ENCODE results near the gene IFT52.
A peak's percentile ranks its signal among the peaks of the same experiment; 100 is the strongest.
"Not testable (repeated sequence)": the region's sequence is repeated elsewhere in the genome, so short reads cannot be mapped to it uniquely, and the experiment has no call there.

IFT52 gene

DNA sequence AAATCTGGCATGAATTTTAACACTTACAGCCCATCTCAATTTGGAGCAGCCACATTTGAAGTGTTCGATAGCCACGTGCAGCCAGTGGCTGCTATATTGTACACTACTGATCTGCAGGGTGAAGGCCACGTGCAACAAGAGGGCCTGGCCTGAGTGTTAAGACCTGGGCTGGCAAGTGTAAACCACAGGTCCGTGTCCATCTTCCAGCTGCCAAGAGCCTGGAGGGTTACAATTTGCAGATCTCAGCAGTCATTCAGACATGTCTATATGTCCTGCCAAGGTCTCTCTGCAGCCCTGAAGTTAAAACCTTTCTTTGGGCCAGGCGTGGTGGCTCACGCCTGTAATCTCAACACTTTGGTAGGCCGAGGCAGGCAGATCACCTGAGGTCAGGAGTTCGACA, 17.8 kb upstream of the IFT52 start:
- in situ Hi-C loops (cut with HindIII; ENCODE audit: low pct_unique_long_range_greater_than_20kb, low sequenced_read_pairs), result no loop called here

GRCh38 chr20:43576108-43576507, 14.6 kb upstream of the IFT52 start:
- no peak for DNase-seq (ENCODE audit: low read depth in 1 of 2, low spot score in 1 of 2)
- in situ Hi-C loops (cut with HindIII; ENCODE audit: low pct_unique_long_range_greater_than_20kb, low sequenced_read_pairs), result no loop called here
- TF ChIP-seq JUND (IDR thresholded peaks at IDR 0.05; ENCODE audit: low read depth), result no peak

More for the DNA sequence above, 17.8 kb upstream of the IFT52 start:
- DNase-seq (ENCODE audit: low read depth in 1 of 2, low spot score in 1 of 2), result no peak
- TF ChIP-seq JUND (IDR thresholded peaks at IDR 0.05; ENCODE audit: low read depth), result no peak

DNA sequence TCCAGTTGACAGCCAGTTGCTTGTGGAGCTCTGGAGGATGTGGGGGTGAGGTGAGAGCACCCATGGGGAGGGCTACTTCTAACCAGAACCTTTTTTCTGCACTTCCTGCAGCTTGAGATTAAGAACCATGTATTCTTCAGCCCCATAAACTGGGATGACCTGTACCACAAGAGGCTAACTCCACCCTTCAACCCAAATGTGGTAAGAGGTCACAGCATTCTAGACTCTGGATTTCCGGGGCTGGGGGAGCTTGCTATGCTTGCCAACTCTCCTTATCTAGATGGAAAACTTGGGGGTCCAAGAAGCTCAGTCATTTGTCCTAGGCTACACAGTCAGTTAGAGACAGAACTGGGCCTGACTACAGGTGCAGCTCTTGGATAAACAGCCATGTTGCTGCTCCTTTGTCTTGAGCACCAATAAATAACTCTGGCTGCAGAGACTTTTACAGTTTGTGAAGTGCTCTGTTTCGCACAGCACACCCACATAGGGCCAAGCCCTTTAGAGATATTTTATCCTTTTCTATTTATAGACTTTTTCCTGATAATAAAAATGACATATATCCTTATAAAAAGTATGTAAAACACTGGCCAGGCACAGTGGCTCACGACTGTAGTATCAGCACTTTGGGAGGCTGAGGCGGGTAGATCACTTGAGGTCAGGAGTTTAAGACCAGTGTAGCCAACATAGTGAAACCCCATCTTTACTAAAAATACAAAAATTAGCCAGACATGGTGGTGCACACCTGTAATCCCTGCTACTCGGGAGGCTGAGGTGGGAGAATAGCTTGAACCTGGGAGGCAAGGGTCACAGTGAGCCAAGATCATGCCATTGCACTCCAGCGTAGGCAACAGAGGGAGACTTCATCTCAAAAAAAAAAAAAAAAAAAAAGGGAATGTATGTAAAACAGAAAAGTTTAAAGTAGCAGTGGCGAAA, 10.6 kb upstream of the IFT52 start:
- no peak for TF ChIP-seq JUND (IDR thresholded peaks at IDR 0.05; ENCODE audit: low read depth)
- in situ Hi-C loops (cut with HindIII; ENCODE audit: low pct_unique_long_range_greater_than_20kb, low sequenced_read_pairs), result no loop called here

GRCh38 chr20:43583133-43583864, 7.4 kb upstream of the IFT52 start:
- TF ChIP-seq JUND (IDR thresholded peaks at IDR 0.05; ENCODE audit: low read depth), result no peak
- in situ Hi-C loops (cut with HindIII; ENCODE audit: low pct_unique_long_range_greater_than_20kb, low sequenced_read_pairs), result no loop called here
- no peak for DNase-seq (ENCODE audit: low read depth in 1 of 2, low spot score in 1 of 2)

More for the DNA sequence above, 10.6 kb upstream of the IFT52 start:
- no peak for DNase-seq (ENCODE audit: low read depth in 1 of 2, low spot score in 1 of 2)

GRCh38 chr20:43583982-43584432, 6.7 kb upstream of the IFT52 start:
- DNase-seq (ENCODE audit: low read depth in 1 of 2, low spot score in 1 of 2), result no peak
- in situ Hi-C loops (cut with HindIII; ENCODE audit: low pct_unique_long_range_greater_than_20kb, low sequenced_read_pairs), result no loop called here
- TF ChIP-seq JUND (IDR thresholded peaks at IDR 0.05; ENCODE audit: low read depth), result no peak

GRCh38 chr20:43584448-43585136, 6.1 kb upstream of the IFT52 start:
- TF ChIP-seq JUND (IDR thresholded peaks at IDR 0.05; ENCODE audit: low read depth), result no peak
- peak in 1 of 2 experiments; percentile 71 for DNase-seq (ENCODE audit: low read depth in 1 of 2, low spot score in 1 of 2)
- in situ Hi-C loops (cut with HindIII; ENCODE audit: low pct_unique_long_range_greater_than_20kb, low sequenced_read_pairs), result no loop called here

- no peak for TF ChIP-seq JUND (IDR thresholded peaks at IDR 0.05; ENCODE audit: low read depth)
- DNase-seq (ENCODE audit: low read depth in 1 of 2, low spot score in 1 of 2), result no peak
- in situ Hi-C loops (cut with HindIII; ENCODE audit: low pct_unique_long_range_greater_than_20kb, low sequenced_read_pairs), result no loop called here
Measured at GRCh38 chr20:43586641-43587040, 4.1 kb upstream of the IFT52 start.

DNA sequence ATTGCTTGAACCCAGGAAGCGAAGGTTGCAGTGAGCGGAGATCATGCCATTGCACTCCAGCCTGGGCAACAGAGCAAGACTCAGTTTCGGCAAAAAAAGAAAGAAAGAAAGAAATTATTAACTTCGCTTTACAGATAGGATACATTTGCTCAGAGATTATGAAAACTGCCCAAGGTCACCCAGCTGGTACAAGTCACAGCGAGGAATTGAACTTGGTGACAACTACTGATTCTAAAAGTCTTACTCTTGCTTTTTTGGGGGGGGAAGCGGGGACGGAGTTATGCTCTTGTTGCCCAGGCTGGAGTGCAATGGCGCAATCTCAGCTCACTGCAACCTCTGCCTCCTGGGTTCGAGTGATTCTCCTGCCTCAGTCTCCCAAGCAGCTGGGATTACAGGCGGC, 2.2 kb upstream of the IFT52 start:
- DNase-seq (ENCODE audit: low read depth in 1 of 2, low spot score in 1 of 2); in situ Hi-C loops (cut with HindIII; ENCODE audit: low pct_unique_long_range_greater_than_20kb, low sequenced_read_pairs): not testable (repeated sequence)

DNA sequence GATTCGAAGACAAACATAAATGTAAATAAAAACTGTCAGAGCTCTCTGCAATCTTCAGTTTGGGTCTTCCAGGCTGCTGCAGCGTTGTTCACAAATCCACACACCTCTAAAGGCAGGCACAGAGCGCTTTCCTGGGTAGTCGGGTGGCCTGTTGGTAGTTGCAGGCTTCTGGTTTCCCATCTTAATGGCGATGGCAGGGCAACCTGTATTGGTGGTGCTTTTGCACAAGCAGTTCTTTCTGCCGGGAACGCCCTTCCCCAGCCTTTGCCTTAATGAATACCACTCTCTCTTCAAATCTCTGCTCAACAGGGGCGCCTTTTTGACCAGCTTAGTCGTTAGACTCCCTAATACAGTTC, 723 bp upstream of the IFT52 start:
- TF ChIP-seq JUND (IDR thresholded peaks at IDR 0.05; ENCODE audit: low read depth), result no peak
- in situ Hi-C loops (cut with HindIII; ENCODE audit: low pct_unique_long_range_greater_than_20kb, low sequenced_read_pairs), result no loop called here
- DNase-seq (ENCODE audit: low read depth in 1 of 2, low spot score in 1 of 2), result no peak

DNA sequence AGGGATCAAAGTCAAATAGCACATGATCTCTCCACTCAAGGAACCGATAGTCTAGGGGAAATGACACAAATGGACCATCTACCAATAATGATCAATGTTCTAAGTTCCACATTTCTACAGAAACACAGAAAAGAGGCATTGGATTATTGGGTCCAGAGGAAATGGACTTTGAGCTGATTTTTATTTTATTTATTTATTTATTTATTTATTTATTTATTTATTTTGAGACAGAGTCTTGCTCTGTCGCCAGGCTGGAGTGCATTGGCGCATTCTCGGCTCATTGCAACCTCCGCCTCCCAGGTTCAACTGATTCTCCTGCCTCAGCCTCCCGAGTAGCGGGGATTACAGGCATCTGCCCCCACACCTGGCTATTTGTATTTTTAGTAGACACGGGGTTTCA, 11.2 kb downstream of the IFT52 start:
- in situ Hi-C loops (cut with HindIII; ENCODE audit: low pct_unique_long_range_greater_than_20kb, low sequenced_read_pairs); DNase-seq (ENCODE audit: low read depth in 1 of 2, low spot score in 1 of 2): not testable (repeated sequence)

DNA sequence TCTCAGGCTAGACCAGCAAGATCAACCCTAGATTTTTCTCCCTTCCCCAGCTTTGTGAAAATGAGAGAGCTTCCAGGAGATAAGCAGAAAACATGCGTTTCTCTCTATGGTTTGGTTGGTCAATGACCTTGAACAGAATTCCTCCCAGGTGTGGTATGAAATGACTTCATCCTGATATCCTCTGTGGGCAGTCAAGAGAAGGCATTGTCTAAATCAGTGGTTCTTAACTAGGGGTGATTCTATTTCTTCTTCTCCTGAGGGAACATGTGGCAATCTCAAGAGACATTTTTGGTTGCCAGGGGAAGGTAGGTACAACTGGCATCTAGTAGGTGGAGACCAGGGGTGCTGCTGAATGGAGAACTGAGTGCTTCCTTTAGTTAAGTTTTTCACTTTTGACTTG, 12.4 kb downstream of the IFT52 start:
- TF ChIP-seq JUND (IDR thresholded peaks at IDR 0.05; ENCODE audit: low read depth), result no peak
- in situ Hi-C loops (cut with HindIII; ENCODE audit: low pct_unique_long_range_greater_than_20kb, low sequenced_read_pairs), result no loop called here
- DNase-seq (ENCODE audit: low read depth in 1 of 2, low spot score in 1 of 2), result no peak

- TF ChIP-seq JUND (IDR thresholded peaks at IDR 0.05; ENCODE audit: low read depth), result no peak
- in situ Hi-C loops (cut with HindIII; ENCODE audit: low pct_unique_long_range_greater_than_20kb, low sequenced_read_pairs), result no loop called here
- no peak for DNase-seq (ENCODE audit: low read depth in 1 of 2, low spot score in 1 of 2)
Measured at GRCh38 chr20:43605715-43606114, 15.0 kb downstream of the IFT52 start.

GRCh38 chr20:43607278-43607677, 16.5 kb downstream of the IFT52 start:
- in situ Hi-C loops (cut with HindIII; ENCODE audit: low pct_unique_long_range_greater_than_20kb, low sequenced_read_pairs); DNase-seq (ENCODE audit: low read depth in 1 of 2, low spot score in 1 of 2): not testable (repeated sequence)
